GM19351 (cell line): ENCODE data around the gene METTL21A.
"Not testable (repeated sequence)": the region's sequence is repeated elsewhere in the genome, so short reads cannot be mapped to it uniquely, and the experiment has no call there.

ENCODE experiments used
- ATAC-seq: cut with Tn5 transposase; IDR thresholded peaks from one replicate; pipeline ENCODE4 v1.9.1; 2021; ENCODE audit warnings: mild to moderate bottlenecking, moderate library complexity; ENCODE audit not compliant: unreplicated experiment

Gene METTL21A

DNA sequence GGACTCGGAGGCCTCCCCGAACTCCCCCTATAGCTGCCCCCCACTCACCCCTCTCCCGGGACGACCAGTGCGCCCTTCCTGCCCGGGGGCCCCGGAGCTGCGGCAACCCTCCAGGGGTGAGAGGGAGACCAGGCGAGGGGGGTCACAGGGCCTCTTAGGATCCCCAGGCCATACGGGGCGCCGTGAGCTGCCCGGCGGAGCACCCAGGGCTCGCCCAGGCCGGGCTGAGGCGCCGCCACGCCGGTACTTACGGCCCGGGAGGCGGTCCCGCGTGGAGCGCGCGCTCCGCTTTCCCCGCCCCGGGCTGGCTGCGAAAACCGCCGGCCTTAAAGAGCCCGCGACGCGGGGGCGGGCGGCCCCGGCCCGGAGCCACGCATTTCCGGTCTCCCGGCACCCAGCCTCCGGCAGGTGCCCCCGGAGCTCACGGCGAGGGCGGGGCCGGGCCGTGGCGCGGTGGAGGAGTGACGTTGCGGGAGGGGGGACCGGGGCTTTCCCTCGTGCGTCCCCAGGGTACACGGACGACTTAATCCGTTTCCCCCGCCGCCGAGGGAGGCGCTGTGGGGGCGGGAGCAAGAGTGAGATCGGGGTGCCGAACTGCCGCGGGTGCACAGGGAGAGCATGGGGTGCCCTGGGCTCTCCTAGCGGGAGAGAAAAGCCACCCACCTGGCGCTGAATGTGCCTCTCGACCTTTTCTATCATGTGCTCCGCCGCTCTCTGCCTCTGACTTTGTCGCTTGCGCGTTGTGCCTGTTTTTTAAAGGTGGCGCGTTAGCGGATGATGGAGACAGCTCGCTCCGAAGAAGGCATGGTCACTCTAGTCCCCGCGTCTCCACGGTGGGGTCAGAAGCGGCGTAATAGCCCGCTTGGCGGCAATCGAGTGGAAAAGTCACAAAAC lies at the start of gene METTL21A:
Gene METTL21A, minus strand, starts transcription at position 381 of the 894 bp plus-strand sequence. CDS start 1,019 bp downstream, outside the sequence.
- peak; percentile 50 for ATAC-seq

DNA sequence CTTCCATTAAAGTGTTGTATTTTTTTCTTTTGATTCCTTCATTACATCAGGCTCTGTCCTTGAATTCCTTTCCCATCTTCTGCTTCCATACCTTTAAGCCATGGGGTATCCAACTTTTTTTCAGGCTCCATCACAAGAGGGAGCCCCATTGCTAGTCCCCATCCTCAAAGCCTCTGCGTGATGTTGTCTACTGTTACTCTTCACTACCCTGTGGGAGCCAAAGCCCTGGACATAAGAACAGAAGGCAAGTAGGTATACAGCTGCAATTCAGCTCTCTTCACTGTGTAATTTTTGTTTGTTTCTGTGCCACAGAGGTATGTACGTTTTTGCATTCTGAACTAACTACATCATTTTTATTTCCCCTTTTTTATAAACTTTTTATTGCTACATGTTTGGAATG lies 49.6 kb upstream of the METTL21A start:
- no peak for ATAC-seq

DNA sequence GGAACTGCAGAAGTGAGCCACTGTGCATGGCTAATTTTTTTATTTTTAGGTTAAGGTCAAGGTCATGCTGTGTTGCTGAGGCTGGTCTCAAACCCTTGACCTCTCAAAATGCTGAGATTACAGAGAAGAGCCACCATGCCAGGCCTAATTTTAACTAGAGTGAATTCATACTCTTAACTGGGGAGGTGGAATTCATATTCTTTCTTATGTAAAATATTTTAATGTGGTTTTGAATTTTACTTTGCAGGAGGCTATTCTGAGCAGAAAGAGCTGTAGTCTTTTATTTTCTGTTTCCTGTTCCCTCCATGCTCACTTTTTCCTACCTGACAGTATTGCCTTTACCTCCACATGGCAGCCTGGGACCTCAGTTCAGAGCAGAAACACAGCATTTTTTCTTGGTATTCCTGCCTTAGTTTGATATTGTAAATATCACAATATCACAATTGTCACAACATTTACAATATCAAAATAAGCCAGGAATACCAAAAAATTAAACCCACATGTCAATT lies 49.1 kb upstream of the METTL21A start:
- no peak for ATAC-seq

DNA sequence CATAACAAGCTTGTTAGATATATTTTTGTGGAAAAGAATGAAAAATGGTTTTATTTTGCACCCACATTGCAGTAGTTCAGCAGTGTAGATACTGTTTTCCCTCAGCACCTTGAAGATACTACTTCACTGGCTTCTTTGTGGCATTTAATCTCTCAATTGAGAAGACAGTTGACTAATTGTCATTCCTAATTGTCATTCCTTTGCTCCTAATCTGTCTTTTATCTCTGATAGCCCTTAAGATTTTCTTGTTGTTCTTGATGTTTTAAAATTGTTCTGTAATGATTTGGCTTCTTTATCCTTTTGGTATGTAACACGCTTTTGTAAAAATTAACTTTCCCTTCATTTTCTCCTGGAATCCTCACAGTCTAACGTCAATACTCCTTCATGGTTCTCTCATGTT lies 48.2 kb upstream of the METTL21A start:
- ATAC-seq, result no peak

DNA sequence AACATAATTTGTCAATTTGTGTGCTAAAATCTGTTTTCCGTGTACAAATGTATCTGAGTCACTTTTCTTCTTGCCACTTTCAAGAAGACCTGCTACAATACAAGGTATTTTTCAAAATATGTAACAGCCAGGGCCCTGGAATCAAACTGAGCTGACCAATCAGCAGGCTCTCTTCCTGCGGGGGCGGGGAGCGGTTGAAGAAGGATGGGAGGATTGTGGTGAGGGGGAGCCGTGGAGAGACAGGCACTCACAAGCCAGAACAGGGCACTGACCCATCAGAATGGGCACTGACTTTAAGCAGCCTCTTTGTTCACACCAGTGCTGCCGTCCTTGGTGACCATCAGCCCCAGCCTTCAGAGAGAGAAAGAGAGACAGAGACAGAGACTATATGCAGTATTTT lies 45.7 kb upstream of the METTL21A start:
- no peak for ATAC-seq

DNA sequence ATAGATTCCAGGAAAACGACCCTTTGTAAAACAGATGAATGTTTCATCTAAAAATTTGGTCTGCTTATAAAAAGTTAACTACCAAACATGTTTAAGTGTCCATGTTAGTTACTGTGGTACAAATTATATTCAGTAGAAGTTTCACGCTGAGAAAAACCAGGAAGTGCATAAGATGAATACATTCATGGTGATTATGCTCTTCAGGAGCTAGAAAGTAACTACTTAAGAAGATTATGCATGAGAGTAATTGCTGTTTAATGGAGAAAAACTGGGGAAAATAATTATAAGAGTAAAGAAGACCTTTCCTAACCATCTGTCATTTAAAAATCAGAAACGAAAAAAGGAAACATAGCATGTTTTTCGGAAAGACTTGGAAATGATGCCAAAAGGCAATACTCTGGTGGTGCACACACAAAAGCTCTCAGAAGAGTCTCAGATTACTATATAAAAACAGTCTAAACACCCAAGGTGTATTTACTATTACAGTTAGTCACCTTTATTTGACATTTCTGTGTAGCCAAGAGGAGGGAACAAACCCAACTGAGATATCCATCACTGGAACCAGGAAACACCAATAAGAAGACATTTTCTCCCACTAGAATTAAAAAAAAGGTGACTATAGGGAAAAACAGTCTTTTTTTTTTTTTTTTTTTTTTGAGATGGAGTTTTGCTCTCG lies 38.8 kb upstream of the METTL21A start:
- no peak for ATAC-seq

DNA sequence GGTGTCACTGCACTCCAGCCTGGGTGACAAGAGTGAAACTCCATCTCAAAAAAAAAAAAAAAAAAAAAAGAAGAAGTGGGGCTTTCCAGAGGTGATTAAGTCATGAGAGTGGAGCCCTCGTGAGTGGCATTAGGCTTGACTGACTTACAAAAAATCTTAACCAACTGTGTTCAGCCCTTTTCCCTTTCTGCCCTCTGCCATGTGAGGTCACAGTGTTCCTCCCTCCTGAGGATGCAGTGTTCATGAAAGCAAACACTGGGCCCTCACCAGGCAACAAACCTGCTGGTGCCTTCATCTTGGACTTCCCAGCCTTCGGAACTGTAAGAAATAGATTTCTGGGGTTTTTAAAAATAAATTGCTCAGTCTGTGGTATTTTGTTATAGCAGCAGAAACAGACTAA lies 37.0 kb upstream of the METTL21A start:
- peak; percentile 83 for ATAC-seq

DNA sequence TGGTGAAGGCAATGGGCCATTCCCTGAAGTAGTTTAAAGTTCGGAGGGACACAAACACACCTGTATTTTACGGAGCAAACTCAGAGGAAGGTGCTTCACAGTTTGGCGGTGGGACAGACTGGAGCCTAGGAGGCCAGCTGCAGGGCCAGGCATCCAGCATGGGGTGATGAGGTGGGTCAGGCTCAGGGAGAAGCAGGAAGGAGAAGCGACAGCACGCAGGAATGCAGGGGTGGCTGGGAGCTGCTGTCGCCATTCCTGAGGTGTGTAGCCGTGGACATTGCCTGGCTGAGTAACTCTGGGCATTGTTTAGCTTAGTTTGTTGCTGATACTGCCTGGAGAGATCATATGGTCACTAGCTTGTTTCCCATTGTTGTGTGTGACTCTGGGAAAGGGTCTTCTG lies 35.8 kb upstream of the METTL21A start:
- ATAC-seq, result no peak

DNA sequence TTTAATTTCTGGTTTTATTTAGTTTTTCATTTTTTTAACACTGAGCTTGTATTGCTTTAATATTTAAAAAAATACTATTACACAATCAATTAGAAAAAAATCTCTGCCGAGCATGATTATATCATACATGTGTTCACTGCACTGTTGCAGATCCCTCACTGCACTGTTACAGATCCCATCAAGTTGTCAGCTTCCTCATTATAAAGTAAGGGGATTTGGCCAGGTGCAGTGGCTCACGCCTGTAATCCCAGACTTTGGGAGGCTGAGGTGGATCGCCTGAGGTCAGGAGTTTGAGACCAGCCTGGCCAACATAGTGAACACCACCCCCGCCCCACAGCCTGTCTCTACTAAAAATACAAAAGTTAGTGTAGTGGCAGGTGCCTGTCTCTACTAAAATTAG lies 33.0 kb upstream of the METTL21A start:
- no peak for ATAC-seq

DNA sequence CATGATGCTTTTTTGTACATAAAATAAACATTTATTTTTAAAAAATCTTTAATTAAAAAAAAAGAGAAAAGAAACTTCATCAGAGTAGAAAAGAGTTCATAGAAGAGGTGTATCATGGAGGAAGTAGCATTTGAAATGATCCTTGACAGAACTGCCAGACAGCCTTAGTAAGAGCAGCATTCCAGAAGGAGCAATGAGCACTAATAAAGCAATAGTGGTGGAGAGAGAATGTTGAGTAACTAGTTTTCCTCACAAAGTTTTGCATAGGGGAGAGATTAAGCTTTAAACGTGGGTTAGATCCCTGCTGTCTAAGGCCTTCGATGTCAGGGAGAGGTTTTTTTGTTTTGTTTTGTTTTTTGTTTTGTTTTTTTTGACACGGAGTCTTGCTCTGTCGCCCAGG lies 29.8 kb upstream of the METTL21A start:
- ATAC-seq, result no peak

DNA sequence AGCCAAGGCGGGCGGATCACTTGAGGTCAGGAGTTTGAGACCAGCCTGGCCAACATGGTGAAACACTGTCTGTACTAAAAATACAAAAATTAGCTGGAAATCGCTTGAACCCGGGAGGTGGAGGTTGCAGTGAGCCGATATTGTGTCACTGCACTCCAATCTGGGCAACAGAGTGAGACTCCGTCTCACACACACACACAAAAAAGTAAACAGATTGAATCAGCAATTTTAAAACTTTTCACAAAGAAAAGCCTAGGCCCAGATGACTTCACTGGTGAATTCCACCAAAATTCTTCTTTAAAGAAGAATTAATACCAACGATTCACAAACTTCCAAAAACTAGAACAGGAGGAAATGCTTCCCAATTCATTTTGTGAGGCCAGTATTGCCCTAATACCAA lies 21.4 kb upstream of the METTL21A start:
- ATAC-seq, result not testable (repeated sequence)

DNA sequence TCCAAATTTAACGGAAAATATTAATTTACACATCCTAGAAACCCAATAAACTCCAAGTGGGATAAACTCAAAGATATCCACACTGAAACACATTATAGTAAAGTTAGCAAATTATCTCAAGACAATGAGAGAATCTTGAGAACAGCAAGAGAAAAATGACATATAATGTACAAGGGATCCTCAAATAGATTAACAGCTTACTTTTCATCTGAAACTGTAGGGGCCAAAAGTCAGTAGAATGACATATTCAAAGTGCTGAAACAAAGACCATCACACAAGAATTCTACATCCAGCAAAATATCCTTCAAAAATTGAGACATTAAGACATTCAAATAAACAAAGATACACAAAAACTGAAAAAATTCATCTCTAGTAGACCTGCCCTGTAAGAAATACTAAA lies 18.7 kb upstream of the METTL21A start:
- no peak for ATAC-seq

DNA sequence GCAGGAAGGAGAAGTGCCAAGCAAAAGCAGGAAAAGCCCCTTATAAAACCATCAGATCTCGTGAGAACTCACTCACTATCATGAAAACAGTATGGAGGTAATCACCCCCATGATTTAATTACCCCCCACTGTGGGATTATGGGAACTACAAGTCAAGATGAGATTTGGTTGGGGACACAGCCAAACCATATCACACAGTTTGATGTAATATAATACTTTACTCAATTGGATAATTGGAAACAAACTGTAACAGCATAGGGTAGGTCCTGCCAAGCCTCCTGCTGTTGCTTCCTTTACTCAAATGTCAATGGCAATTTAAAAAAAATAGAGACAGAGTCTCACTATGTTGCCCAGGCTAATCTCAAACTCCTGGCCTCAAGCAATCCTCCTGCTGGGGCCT lies 15.5 kb upstream of the METTL21A start:
- no peak for ATAC-seq

DNA sequence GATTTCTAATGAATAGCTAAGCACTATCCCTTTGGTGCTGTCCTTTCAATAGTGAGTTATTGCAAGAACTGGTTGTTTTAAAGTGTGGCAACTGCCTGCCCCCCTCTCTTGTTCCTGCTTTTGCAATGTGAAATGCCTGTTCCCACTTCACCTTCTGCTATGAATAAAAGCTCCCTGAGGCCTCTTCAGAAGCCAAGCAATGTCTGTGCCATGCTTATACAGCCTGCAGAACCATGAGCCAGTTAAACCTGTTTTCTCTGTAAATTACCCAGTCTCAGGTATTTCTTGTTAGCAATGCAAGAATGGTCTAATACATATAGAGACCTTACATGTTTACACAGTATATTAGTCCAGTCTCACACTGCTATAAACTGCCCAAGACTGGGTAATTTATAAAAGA lies 15.0 kb upstream of the METTL21A start:
- ATAC-seq, result no peak

DNA sequence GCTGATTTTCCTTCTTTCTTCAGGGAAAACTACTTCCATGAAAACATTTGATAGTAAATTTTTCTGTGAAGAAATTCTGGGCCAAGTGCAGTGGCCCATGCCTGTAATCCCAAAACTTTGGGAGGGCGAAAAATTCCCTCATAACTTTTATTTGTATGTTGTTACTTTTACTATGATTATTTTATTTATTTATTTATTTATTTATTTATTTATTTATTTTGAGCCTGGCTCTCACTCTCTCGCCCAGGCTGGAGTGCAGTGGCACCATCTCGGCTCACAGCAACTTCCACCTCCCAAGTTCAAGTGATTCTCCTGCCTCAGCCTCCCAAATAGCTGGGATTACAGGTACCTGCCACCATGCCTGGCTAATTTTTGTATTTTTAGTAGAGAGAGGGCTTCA lies 14.1 kb upstream of the METTL21A start:
- not testable (repeated sequence) for ATAC-seq

DNA sequence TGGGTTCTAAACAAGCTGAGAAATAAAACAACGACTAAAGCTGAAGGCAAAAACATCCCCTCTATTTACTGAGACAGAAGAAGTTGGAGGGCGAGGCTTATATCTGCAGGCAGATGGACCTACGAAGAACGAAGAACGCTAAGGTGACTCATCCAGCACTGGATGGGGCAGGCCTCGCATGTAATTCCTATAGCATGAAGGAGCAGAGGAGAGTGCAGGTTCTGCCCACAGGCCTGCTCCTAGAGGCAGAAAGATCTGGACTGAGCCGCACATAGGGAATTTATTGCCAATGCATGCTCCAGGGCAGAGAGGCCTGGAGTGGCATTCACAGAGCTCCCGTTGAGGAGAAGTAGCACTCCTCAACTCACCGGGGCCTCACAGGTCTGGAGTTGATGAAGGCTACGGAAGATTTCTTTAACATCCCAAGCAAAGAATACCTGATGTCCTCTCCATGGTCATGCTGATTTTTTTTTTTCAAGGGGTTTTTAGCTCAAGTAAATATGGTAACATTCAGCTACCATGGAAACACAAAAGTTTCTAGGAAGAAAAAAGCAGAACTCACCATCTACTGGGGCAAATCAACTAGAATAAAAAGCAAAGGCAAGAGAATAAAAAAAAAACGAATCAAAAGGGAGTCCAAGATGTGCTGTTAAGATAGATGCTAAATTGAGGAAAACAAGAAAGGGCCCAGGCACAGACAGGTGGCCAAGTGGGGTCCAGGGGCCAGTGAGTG lies 10.4 kb upstream of the METTL21A start:
- ATAC-seq, result no peak

DNA sequence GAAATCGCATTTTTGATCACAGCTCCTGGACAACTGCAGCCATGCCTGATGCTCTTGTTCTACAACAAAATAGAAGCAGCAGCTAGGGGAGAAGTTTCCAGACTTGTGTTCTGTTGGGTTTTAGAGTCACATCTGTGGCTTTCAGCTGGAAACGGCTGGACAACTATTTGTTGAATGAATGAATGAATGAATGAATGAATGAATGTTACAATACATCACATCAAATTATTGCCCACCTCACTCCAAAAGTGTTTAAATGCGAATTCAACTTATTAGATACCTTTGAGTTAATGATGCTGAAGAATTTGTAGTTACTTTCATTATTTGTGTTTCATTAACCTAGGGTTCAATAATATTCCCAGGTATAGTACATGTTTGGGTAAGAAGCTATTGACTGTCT lies 8.5 kb upstream of the METTL21A start:
- no peak for ATAC-seq

DNA sequence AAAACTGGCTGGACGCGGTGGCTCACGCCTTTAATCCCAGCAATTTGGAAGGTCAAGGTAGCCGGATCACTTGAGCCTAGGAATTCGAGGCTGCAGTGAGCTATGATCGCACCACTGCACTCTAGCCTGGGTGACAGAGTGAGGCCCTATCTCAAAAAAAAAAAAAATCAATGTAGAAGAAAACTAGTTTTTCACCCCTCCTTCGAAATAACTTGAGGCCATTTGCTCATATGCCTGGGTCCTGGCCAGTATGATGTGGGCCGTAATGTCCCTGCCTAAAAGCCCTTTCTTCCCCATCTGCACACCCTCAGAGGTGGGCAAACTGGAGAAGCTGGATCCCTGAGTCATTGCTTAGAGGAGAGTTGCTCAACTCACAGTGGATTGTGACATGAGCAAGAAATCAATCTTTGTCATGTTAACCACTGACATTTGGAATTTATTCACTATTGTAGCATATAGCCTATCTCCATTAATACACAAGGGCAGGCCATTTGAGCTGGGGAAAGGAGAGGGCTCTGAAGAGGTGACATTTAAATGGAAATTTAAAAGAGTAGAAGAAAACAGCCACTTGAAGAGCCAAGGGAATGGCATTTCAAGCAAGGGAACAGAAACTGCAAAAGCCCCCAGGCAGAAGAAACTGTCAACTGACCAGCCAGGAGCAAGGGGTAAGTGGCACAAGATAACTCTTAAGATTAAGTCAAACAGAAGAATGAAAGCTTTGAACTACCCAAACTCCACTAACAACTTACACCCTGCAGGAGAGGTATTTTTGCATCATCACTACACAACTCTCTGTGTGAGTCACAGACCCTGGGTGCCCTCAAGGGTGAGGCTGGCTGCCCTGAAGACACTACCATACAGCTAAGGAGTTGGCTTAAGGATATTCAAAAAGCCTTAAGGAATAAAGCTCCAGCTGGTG lies 7.6 kb upstream of the METTL21A start:
- no peak for ATAC-seq

DNA sequence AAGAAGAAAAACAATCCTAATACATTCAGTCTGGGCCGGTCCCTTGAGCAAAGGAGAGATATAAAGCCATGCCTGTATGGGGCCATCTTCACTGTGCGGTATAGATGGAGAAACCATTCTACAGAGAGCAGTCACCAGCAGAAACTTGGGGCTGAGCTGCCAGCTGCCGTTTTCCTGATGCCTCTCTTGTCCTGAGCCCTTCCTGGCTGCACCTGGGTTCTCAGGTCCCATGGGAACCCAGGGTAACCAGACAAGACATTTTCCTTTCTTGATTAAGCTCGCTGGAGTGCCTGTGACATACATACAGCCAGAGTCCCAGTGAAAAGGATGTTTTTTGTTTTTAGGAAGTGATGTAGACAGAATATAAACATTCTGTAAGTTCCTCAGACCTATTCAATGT lies 5.3 kb upstream of the METTL21A start:
- ATAC-seq, result no peak

DNA sequence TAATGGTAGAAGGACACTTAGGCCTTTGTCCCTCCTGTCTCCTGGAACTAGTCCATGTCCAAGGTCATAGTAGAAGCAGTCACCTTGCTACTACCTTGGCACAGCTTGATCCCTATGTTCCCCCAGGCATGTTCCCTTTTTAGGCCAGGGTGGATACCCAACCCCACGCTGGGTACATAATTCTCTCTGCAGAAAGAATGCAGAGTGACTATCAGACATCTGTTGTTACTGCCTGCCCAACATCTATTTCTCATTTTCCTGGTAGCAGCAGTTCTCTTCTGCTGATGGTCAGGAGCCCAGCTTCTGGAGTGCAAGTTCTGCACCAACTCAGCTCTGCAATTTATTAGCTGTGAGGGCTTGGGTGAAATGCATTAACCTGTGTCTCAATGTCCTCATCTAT lies 4.4 kb upstream of the METTL21A start:
- no peak for ATAC-seq
